GM19395 (cell line): ENCODE data around the gene SEMA6A.

Source experiments
- ATAC-seq: cut with Tn5 transposase; IDR thresholded peaks from one replicate; pipeline ENCODE4 v1.9.1; 2021; ENCODE audit warnings: mild to moderate bottlenecking, moderate library complexity; ENCODE audit not compliant: unreplicated experiment

The SEMA6A gene

GRCh38 chr5:116497631-116498030 is 77.0 kb downstream of the SEMA6A start:
- no peak for ATAC-seq

DNA sequence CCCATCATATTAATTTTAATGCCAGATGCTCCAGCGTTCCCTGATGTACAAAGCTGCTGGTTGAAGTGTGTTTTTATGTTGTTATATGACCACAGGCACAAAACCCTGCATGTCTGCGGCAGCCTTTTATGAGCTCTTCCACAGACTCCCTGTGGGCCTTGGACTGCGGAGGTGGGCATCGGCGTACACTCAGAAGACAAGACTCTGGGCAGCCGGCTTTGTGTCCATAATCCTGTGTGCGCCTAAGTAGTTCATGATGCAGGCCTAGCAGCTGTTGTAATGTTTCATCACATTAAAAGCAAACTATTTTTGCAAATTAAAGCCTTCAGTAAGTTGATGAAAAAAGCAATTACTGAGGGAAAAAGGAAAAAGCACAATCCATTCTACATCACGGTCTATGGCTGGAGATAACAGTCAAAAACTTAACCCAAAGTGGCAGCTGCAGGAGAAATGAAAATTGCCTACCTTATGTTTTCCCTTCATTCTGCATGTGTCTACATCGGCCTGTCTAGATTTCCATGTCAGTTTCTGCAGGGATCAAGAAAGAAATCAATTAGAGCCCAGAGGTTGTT is 78.8 kb downstream of the SEMA6A start:
- no peak for ATAC-seq

DNA sequence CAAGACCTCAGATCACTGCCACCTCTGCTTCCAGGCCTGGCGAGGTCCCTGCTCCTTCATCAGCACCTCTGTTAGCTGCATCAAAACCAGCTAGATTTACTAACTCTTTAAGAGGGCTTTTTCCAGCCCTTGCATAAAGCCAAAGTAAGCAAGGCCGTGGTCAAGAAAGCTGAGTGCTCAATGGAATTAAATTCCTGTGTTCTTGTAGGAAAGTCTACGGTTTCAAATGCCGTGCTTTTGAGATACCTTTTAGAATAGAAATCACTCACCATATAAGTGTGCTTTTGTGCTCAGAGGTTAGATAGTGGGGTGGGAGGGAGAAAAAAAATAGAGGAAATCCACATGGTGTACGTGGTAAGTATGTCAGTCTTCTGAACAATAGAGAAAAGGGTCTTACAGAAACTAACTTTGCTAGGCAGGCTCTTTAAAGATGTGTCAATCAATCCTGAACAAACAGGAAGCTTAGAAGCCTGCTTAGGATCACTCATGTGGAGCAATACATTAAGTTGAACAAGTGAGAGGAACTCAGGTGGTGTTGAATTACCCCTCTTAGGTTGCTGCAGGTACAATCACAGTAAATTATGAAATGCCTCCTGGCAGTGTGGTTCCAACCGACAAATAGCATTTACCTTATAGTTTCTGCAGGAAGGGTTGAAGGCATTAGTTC is 79.7 kb downstream of the SEMA6A start:
- no peak for ATAC-seq

GRCh38 chr5:116492776-116493175 is 81.8 kb downstream of the SEMA6A start:
- ATAC-seq: no peak

GRCh38 chr5:116492016-116492623 is 82.5 kb downstream of the SEMA6A start:
- ATAC-seq: peak; percentile 74

DNA sequence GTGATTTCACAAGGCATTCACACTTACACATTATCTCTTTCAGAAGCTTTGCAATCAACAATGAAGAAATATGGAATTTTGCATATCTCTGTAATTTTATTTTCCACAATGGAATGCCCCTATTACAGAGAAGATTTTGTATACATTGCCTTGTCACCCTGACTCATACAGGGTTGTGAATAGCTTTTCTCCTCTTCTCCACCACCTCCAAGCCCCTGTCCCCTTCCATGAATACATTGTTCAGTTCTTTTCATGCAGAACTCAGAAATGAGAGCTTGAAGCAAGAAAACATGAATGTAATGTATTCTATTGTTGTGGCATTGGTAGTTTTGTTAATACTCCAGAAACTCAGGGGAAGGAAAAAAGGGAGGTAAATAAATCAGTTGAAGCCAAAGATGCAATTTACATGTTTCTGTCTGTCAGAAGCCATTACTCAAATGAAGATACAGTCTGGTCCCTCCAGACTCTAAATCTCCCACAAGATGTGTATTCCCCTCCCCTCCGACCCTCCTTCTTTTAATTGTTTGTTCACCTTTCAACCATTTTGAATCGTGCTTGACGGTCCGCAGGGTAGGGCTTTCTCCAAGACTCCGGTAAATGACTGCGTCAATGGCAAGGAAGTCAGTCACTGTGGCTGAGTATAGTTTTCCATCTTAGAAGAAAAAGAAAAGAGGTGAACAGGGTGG is 86.1 kb downstream of the SEMA6A start:
- ATAC-seq: no peak

DNA sequence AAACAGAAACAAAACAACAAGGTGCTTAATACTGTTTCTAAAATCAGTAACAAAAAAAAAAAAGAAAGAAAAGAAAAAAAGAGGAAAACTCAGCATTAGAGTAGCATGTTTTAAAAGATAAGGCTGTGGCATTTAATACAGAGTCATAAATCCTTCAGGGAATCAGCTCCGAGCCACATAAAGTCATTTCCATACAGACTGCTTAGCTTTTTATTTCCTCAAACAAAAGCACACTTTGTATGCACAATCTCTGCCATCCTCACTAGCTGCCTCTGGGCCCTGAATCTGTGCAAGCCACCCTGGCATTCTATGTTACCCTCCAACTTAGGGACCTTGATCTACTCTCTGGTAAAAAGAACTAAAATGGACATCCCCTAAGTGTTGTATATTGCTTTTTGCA is 87.6 kb downstream of the SEMA6A start:
- no peak for ATAC-seq

DNA sequence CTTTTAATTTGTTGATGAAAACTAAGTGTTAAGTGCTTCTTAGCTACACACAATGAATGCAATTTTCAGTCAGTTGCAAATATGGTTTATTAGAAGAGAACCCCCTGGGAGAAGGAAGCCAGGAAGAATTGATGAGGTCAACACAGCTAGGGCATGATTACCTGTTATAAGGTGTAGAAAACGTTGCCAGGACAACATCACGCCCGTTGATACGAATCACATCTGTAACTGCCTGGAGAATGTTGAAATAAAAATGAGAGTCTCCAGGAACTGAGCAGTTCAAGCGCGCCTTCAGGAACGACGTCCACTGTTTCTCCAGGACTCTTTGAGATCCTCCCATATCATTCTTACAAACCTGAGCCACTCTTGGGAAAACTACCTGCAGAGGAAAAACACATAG is 88.0 kb downstream of the SEMA6A start:
- ATAC-seq: no peak

GRCh38 chr5:116484645-116485044 is 90.0 kb downstream of the SEMA6A start:
- ATAC-seq: no peak

DNA sequence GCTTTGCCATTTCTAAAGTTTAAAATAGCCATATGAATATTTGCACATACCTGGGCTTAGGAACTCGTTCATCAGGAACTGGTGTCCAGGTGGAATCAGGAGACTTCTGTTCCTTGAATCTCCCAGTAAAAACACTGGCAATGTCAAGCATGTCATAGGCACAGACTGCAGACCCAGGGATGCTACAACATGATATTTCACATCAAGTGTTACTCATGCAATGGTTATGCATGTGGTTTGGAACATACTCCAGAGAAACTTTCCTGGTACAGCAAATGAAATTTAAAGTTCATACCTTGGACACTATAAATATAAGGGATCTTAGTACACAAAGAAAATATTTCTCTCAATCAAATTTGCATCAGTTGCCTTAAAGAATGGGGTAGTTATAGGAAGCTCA is 92.2 kb downstream of the SEMA6A start:
- no peak for ATAC-seq

DNA sequence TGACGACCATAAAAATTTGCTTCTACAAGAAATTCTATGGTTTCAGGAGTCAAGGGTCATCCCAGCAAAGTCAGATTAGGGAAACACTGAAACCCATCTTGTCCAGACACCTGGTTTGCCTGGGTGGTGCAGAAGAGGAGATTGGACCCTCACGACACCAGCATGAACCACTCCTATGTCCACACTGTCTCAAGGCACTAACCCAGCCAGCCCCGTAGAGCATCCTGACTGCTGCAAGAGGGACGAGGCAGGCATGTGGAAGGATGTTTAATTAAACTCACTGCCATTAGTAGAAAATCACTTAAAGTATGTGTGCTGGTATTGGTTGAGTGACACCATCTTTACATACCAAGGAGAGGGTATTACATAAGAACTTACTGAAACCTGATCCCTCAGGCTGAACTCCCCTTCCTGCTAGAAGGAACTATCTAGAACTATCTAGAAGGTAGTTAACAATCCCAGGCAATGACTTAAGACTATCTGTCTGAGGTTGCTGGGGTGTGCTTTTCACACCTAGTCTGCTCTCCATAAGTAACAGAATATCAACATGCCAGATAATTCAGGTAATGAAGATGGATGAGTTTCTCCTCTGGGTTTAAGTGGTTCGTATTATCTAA is 93.6 kb downstream of the SEMA6A start:
- ATAC-seq: no peak

DNA sequence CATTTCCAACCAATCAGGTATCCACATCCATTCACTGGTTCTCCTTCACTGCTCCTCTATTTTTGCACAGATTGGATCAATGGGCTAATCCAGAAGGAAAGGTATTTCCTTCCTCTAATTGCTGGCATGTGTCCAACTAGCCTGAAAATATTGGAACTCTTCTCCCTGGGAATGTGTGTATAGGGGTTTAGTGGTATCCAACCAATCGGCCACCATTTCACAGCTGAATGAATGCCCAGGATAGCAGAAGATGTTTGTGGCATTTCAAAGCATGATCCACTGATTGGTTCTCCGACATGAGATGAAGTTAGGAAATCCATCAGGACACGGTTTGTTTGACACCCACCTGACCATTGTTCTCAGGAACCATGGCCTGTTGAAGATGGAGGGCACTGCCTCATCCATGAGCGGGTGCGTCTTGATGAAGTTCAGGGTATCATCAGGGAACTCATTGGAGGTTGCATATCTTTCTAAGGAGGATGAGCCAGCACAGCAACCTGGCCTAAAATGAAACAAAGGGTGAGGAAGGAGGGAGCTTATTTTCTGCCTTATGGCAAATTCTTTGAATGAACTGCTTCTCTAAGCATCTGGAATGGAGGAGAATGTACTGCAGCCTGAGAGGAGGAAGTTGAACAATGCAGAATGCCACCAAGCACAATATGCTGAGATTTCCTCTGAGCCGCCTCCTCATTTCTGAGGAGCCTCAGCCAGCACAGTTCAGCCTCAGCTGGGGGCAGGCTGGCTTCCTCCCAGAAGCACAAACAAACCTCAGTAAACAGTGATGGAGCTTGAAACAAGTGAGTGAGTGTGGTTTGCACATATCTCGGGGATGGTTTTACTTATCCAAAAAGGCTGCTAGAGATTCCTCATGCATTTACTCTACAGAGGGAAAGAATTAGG is 94.6 kb downstream of the SEMA6A start:
- ATAC-seq: no peak

DNA sequence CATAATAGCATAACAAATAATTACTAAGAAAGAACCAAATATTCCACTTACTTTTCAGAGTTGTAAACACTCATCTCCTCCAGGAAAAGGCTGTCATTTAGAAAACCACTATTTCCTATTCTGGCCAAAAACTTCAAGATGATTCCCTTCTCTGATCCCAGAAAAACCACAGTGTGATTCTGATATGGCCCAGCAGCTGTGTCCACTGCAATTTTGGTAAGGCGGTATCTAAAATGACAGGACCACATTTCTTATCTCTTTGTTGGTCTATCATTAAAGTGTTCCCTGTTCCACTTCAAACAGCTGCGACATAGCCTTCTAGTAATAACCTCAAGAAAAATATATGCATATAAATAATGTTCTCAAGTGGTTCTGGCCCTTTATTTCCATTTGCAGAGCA is 96.1 kb downstream of the SEMA6A start:
- no peak for ATAC-seq

- ATAC-seq: no peak
Measured at GRCh38 chr5:116476897-116477537, 97.6 kb downstream of the SEMA6A start.

GRCh38 chr5:116475338-116475737 is 99.3 kb downstream of the SEMA6A start:
- ATAC-seq: peak; percentile 97

GRCh38 chr5:116473706-116474105 is 100.9 kb downstream of the SEMA6A start:
- ATAC-seq: no peak

DNA sequence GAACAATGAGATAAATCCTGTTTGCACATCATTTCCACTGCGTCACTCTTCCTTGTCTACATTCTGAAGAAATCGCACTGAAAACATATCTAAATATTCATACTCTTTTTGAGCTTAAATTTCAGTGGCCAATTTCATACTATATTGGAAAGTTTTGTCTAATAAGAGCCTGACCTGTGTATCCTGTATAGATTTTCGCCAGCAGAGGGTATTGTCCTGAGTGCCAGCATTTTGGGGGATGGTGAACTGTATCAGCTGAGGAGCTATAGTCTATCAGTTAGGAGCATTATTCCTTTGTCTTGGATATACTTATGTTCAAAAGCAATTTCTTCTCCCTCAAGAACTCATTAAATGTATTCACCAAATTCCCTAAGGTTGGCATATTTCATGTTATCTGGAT is 102.3 kb downstream of the SEMA6A start:
- ATAC-seq: no peak

GRCh38 chr5:116469631-116470030 is 105.0 kb downstream of the SEMA6A start:
- ATAC-seq: no peak

DNA sequence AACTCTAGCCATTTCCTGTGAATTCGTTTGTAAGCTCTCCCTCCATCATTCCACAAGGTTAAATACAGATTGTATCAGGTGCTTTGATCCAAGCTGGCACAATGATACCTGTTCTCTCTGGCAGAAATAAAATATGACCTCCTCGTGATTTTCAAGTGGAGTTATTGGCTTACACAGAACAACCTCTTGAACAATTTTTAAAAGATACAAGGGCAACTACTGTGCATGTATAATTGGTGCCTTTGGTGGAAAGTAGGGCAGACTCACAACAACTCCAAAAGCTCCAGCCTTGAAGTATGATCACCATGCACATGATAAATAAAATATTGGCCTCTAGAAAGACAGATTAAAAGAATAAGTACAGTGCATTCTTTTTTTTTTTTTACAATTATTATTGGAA is 106.0 kb downstream of the SEMA6A start:
- ATAC-seq: no peak

DNA sequence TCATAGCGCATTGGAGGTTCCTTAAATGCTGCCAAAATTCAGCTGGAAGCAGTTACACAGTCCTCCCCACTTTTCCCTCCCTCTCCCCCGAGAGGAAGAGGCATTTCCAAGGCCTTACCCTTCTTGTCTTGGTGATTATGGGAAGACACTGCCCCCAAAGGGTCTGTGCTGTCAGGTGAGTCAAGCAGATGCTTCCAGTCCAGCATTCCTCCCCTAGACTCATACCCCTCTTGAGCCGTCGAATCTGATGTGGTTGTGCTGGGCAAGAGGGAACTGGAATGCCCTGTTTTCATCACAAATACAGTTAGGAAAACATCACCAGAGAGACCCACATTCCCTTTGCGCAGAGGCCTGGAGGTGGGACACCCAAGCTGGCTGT is 107.2 kb downstream of the SEMA6A start:
- ATAC-seq: no peak
